ENCODE results near the gene TARBP2.

DNA sequence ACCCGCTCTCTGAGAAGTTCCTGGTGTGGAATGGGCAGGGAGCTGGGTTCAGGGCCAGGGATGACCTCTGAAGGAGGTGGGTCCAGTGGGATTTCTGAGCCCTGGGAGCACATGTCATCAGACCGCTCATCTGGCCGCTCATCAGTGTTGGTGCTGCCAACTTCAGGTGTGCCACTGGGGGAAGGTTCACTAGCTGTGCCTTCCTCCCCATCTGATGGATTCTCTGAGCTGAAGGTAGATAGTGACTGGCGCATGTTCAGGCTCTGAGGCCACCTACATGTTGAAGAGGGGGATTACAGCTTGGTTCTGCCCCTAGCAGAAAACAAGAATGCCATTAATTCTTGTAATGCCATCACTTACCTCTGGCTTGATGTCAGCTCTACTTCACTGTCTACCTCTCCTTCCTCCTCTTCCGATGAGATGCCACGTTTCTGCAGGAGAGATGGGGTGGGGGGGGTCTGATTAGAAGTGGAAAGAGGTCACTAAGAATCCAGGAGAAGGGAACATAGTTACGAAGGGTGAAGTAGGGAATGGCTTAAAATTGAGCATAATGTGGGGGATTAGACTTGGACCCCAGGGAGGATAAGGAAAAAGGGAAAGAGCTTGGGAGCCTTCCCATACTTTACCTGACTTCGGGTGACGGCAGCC is 19.0 kb upstream of the TARBP2 start:
- TF ChIP-seq, protein P1, sequence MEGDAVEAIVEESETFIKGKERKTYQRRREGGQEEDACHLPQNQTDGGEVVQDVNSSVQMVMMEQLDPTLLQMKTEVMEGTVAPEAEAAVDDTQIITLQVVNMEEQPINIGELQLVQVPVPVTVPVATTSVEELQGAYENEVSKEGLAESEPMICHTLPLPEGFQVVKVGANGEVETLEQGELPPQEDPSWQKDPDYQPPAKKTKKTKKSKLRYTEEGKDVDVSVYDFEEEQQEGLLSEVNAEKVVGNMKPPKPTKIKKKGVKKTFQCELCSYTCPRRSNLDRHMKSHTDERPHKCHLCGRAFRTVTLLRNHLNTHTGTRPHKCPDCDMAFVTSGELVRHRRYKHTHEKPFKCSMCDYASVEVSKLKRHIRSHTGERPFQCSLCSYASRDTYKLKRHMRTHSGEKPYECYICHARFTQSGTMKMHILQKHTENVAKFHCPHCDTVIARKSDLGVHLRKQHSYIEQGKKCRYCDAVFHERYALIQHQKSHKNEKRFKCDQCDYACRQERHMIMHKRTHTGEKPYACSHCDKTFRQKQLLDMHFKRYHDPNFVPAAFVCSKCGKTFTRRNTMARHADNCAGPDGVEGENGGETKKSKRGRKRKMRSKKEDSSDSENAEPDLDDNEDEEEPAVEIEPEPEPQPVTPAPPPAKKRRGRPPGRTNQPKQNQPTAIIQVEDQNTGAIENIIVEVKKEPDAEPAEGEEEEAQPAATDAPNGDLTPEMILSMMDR (conservative IDR thresholded peaks at IDR 0.05; ENCODE audit: low read length), result peak; percentile 68
- TF ChIP-seq EZH2phosphoT487 (IDR thresholded peaks at IDR 0.05; ENCODE audit: borderline replicate concordance, low read depth, low read length), result no peak
